ENCODE measurements around the gene FAM204A. TPM values are rescaled to one million over a fixed set of nuclear protein-coding genes. Genes with fewer than 3 reads are reported as not detected.

The FAM204A gene
- total RNA-seq, 1 experiment from 2014 or later = 44.4 TPM

GRCh38 chr10:118374404-118374803, 32.3 kb upstream of the FAM204A start:
- CTCF ChIA-PET = no interaction called here
- BruUV-seq (replicated peaks) = no TSS peak
- intact Hi-C loops (cut with micrococcal nuclease; ENCODE audit: unreplicated experiment) = no loop called here
- H3F3A ChIP-seq (ENCODE audit: insufficient read depth, low read depth) = peaks cover 14% of the 10 kb centered on the region; the same call in 1 of the 2 replicates
- no peaks in the 10 kb centered on the region for H3K79me2 ChIP-seq (ENCODE audit: low read depth)
- TF ChIP-seq EZH2 (IDR thresholded peaks at IDR 0.05; ENCODE audit: low read depth) = no peak
- no peak for TF ChIP-seq CTCF (conservative IDR thresholded peaks at IDR 0.05)
- peak overlapping the region; percentile 40; the same call in 1 of the 2 replicates for H3K4me2 ChIP-seq
- H3K4me1 ChIP-seq (replicated peaks; ENCODE audit: insufficient read depth) = peaks cover 16% of the 10 kb centered on the region
- POLR2A ChIA-PET (ENCODE audit: unreplicated experiment) = interaction anchor here (0.6 kb wide), 1 partner anchor 15 kb away, joined by 8 read pairs; no protein-coding TSS in a partner anchor
- 0 out of 2 replicates have a peak, but pooled peaks cover 3% of the 10 kb centered on the region for H3K9me3 ChIP-seq (ENCODE audit: insufficient read depth, low read depth)
- no peaks in the 10 kb centered on the region for H3K36me3 ChIP-seq (ENCODE audit: low read depth)
- no peaks in the 10 kb centered on the region for H3K9me2 ChIP-seq (ENCODE audit: insufficient read depth)
- DNase-seq = no peak
- no peak overlapping the region for H2AFZ ChIP-seq
- no peaks in the 10 kb centered on the region for H3K27me3 ChIP-seq (ENCODE audit: insufficient read depth, low read depth)
- H3K4me3 ChIP-seq = no peak overlapping the region
- peak overlapping the region; percentile 16 for H3K27ac ChIP-seq
- H4K20me1 ChIP-seq (ENCODE audit: insufficient read depth) = no peaks in the 10 kb centered on the region

- BruUV-seq (replicated peaks) = no TSS peak
- Histone ChIP-seq H3F3A (ENCODE audit: insufficient read depth, low read depth) (peaks cover 14% of the 10 kb centered on the region; the same call in 1 of the 2 replicates), H3K27me3 (ENCODE audit: insufficient read depth, low read depth) (no peaks in the 10 kb centered on the region), H3K79me2 (ENCODE audit: low read depth) (no peaks in the 10 kb centered on the region), H3K4me1 (replicated peaks; ENCODE audit: insufficient read depth) (peaks cover 16% of the 10 kb centered on the region), H4K20me1 (ENCODE audit: insufficient read depth) (no peaks in the 10 kb centered on the region), H3K4me2 (peak overlapping the region; percentile 40), H3K4me3 (no peak overlapping the region), H2AFZ (no peak overlapping the region), H3K27ac (peak overlapping the region; percentile 37; the same call in 1 of the 2 replicates), H3K9me2 (ENCODE audit: insufficient read depth) (no peaks in the 10 kb centered on the region), H3K9me3 (ENCODE audit: insufficient read depth, low read depth) (0 out of 2 replicates have a peak, but pooled peaks cover 3% of the 10 kb centered on the region), H3K36me3 (ENCODE audit: low read depth) (no peaks in the 10 kb centered on the region)
- CTCF ChIA-PET = no interaction called here
- DNase-seq = peak; percentile 16 to 69
- TF ChIP-seq CTCF (conservative IDR thresholded peaks at IDR 0.05) (no peak), EZH2 (IDR thresholded peaks at IDR 0.05; ENCODE audit: low read depth) (no peak)
- intact Hi-C loops (cut with micrococcal nuclease; ENCODE audit: unreplicated experiment) = no loop called here
- POLR2A ChIA-PET (ENCODE audit: unreplicated experiment) = interaction anchor here (0.6 kb wide), 2 partner anchors 10 to 15 kb away, joined by 3 to 8 read pairs; no protein-coding TSS in a partner anchor
These were observed 31.7 kb upstream of the FAM204A start for GRCh38 chr10:118373786-118374185.

- peaks cover 14% of the 10 kb centered on the region; the same call in 1 of the 2 replicates for H3F3A ChIP-seq (ENCODE audit: insufficient read depth, low read depth)
- no peaks in the 10 kb centered on the region for H3K9me2 ChIP-seq (ENCODE audit: insufficient read depth)
- ChIA-PET POLR2A (ENCODE audit: unreplicated experiment) (no interaction called here), CTCF (no interaction called here)
- H3K4me1 ChIP-seq (replicated peaks; ENCODE audit: insufficient read depth) = peaks cover 16% of the 10 kb centered on the region
- BruUV-seq (replicated peaks) = no TSS peak
- intact Hi-C loops (cut with micrococcal nuclease; ENCODE audit: unreplicated experiment) = no loop called here
- H3K4me2 ChIP-seq = no peak overlapping the region
- H3K27ac ChIP-seq = no peak overlapping the region
- 0 out of 2 replicates have a peak, but pooled peaks cover 3% of the 10 kb centered on the region for H3K9me3 ChIP-seq (ENCODE audit: insufficient read depth, low read depth)
- no peak overlapping the region for H2AFZ ChIP-seq
- no peaks in the 10 kb centered on the region for H3K36me3 ChIP-seq (ENCODE audit: low read depth)
- no peaks in the 10 kb centered on the region for H4K20me1 ChIP-seq (ENCODE audit: insufficient read depth)
- H3K4me3 ChIP-seq = no peak overlapping the region
- TF ChIP-seq CTCF (conservative IDR thresholded peaks at IDR 0.05) (no peak), EZH2 (IDR thresholded peaks at IDR 0.05; ENCODE audit: low read depth) (no peak)
- H3K79me2 ChIP-seq (ENCODE audit: low read depth) = no peaks in the 10 kb centered on the region
- H3K27me3 ChIP-seq (ENCODE audit: insufficient read depth, low read depth) = no peaks in the 10 kb centered on the region
- no peak for DNase-seq
These were observed 28.4 kb upstream of the FAM204A start for GRCh38 chr10:118370499-118370898.
